ENCODE data around the gene KLK12. TPM values are rescaled to one million over a fixed set of nuclear protein-coding genes. Genes with fewer than 3 reads are reported as not detected.

The KLK12 gene
- not detected in 2 replicates for total RNA-seq (2014; rRNA removed; shearing (Covaris generic))

- H3K27me3 ChIP-seq, result no peaks in the 10 kb centered on the region
- H3K4me3 ChIP-seq, result no peak within 1 kb of the TSS
- no peaks in the 10 kb centered on the region for H3K9me3 ChIP-seq (replicated peaks)
- H3K27ac ChIP-seq, result no peak within 1 kb of the TSS
- DNase-seq, result no peak
- no peaks in the 10 kb centered on the region for H3K36me3 ChIP-seq
- no peaks in the 10 kb centered on the region for H3K4me1 ChIP-seq
These were observed at the start of gene KLK12 for GRCh38 chr19:51034704-51035103. Gene KLK12, minus strand, starts transcription at chr19:51035002. Its CDS starts 381 bp downstream, at chr19:51034621.

- no peaks in the 10 kb centered on the region for H3K4me1 ChIP-seq
- no peak overlapping the region for H3K4me3 ChIP-seq
- H3K36me3 ChIP-seq, result no peaks in the 10 kb centered on the region
- peaks cover 10% of the 10 kb centered on the region for H3K27me3 ChIP-seq
- no peaks in the 10 kb centered on the region for H3K9me3 ChIP-seq (replicated peaks)
- H3K27ac ChIP-seq, result no peak overlapping the region
- DNase-seq, result no peak
These were observed 49.7 kb upstream of the KLK12 start for GRCh38 chr19:51084505-51084904.

GRCh38 chr19:51083783-51084182, 49.0 kb upstream of the KLK12 start:
- peaks cover 10% of the 10 kb centered on the region for H3K27me3 ChIP-seq
- H3K4me3 ChIP-seq, result no peak overlapping the region
- no peaks in the 10 kb centered on the region for H3K4me1 ChIP-seq
- no peaks in the 10 kb centered on the region for H3K36me3 ChIP-seq
- DNase-seq, result no peak
- H3K27ac ChIP-seq, result no peak overlapping the region
- no peaks in the 10 kb centered on the region for H3K9me3 ChIP-seq (replicated peaks)

- H3K4me1 ChIP-seq, result no peaks in the 10 kb centered on the region
- no peaks in the 10 kb centered on the region for H3K9me3 ChIP-seq (replicated peaks)
- no peak overlapping the region for H3K27ac ChIP-seq
- no peak for DNase-seq
- H3K36me3 ChIP-seq, result no peaks in the 10 kb centered on the region
- no peak overlapping the region for H3K4me3 ChIP-seq
- H3K27me3 ChIP-seq, result peaks cover 10% of the 10 kb centered on the region
These were observed 48.4 kb upstream of the KLK12 start for GRCh38 chr19:51083181-51083580.

- Histone ChIP-seq H3K27me3 (peaks cover 10% of the 10 kb centered on the region), H3K9me3 (replicated peaks) (no peaks in the 10 kb centered on the region), H3K27ac (no peak within 1 kb of the TSS), H3K4me3 (no peak within 1 kb of the TSS), H3K36me3 (no peaks in the 10 kb centered on the region), H3K4me1 (no peaks in the 10 kb centered on the region)
- DNase-seq, result no peak
These were observed 47.8 kb upstream of the KLK12 start, which contains the start of gene KLK14 for GRCh38 chr19:51082611-51083010. Gene KLK14, minus strand, starts transcription at chr19:51082887. Its CDS starts 273 bp downstream, at chr19:51082614.

DNA sequence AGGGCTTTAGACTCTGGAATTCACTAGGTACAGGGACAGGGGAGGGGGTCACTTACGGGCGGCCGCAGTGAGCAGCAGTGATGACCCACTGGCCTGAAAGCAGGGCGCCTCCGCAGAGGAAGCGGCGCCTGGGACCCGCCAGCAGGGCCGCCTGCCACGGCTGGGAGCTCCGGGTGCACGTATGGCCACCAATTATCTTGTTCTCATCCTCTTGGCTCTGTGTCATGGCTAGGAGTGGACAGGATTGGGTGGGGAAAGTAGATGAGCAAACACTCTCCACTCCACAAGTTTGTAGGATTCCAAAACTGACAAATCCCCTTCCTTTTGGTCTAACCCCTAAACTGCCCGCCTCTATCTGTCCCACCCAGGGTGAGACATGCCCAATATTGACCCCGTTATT, 46.7 kb upstream of the KLK12 start:
- no peaks in the 10 kb centered on the region for H3K4me1 ChIP-seq
- H3K27me3 ChIP-seq, result peaks cover 10% of the 10 kb centered on the region
- no peak for DNase-seq
- H3K4me3 ChIP-seq, result no peak overlapping the region
- no peak overlapping the region for H3K27ac ChIP-seq
- H3K36me3 ChIP-seq, result no peaks in the 10 kb centered on the region
- H3K9me3 ChIP-seq (replicated peaks), result no peaks in the 10 kb centered on the region

GRCh38 chr19:51079481-51080110, 44.8 kb upstream of the KLK12 start:
- Histone ChIP-seq H3K9me3 (replicated peaks) (no peaks in the 10 kb centered on the region), H3K27me3 (peaks cover 5% of the 10 kb centered on the region), H3K4me3 (no peak overlapping the region), H3K27ac (no peak overlapping the region), H3K36me3 (no peaks in the 10 kb centered on the region), H3K4me1 (no peaks in the 10 kb centered on the region)
- peak in 1 of 2 experiments; percentile 18 for DNase-seq

- no peak overlapping the region for H3K4me3 ChIP-seq
- peaks cover 5% of the 10 kb centered on the region for H3K27me3 ChIP-seq
- no peaks in the 10 kb centered on the region for H3K36me3 ChIP-seq
- no peak overlapping the region for H3K27ac ChIP-seq
- DNase-seq, result no peak
- no peaks in the 10 kb centered on the region for H3K4me1 ChIP-seq
- no peaks in the 10 kb centered on the region for H3K9me3 ChIP-seq (replicated peaks)
These were observed 43.9 kb upstream of the KLK12 start for GRCh38 chr19:51078731-51079130.

DNA sequence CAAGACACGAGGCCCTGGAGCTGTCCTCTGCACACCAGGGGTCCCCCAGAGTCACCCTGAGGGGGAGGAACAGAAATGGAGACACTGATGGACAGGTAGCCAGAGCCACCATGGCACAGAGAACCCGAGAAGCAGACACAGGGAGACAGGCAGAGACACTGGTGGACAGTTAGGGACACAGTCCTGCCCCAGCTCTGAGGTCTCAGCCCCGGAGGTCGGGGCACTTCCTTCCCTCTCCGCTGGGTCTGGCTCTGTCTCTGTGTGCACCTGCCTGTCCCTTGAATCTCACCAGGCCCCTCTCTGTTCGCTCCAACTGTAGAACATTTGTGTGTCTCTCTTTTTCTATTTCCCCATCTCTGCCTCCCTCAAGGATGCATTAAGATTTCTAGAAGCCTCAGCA, 43.3 kb upstream of the KLK12 start:
- Histone ChIP-seq H3K4me1 (no peaks in the 10 kb centered on the region), H3K27me3 (peaks cover 5% of the 10 kb centered on the region), H3K9me3 (replicated peaks) (no peaks in the 10 kb centered on the region), H3K36me3 (no peaks in the 10 kb centered on the region), H3K27ac (no peak overlapping the region), H3K4me3 (no peak overlapping the region)
- no peak for DNase-seq

DNA sequence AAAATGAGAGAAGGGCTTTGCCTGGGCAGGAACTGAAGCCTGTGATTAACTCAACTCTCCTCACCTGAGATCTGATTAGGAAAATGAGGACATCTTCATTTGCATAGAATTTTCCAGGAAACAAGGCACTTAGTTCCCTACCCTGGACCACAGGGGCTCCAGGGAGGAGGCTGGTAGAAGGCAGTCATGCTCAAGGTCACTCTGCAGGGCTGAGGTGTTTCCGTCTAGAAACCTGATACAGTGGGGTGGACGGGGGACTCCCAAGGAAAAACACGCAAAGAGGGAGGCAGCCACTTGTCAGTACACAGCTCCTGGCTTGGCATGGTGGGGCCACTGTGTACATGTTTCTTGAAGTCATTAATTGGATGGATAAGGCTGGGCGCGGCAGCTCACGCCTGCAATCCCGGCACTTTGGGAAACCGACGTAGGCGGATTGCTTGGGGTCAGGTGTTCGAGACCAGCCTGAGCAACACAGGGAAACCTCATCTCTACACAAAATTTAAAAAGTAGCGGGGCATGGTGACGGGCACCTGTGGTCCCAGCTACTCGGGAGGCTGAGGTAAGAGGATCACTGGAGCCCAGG, 41.9 kb upstream of the KLK12 start:
- Histone ChIP-seq H3K4me3 (no peak overlapping the region), H3K4me1 (no peaks in the 10 kb centered on the region), H3K27me3 (peaks cover under 1% of the 10 kb centered on the region), H3K36me3 (no peaks in the 10 kb centered on the region), H3K27ac (no peak overlapping the region), H3K9me3 (replicated peaks) (no peaks in the 10 kb centered on the region)
- no peak for DNase-seq

- Histone ChIP-seq H3K9me3 (replicated peaks) (no peaks in the 10 kb centered on the region), H3K4me1 (no peaks in the 10 kb centered on the region), H3K36me3 (no peaks in the 10 kb centered on the region), H3K27me3 (no peaks in the 10 kb centered on the region; the same call in 1 of the 2 replicates), H3K27ac (no peak overlapping the region), H3K4me3 (no peak overlapping the region)
- no peak for DNase-seq
These were observed 41.2 kb upstream of the KLK12 start for GRCh38 chr19:51075998-51076397.

- Histone ChIP-seq H3K36me3 (no peaks in the 10 kb centered on the region), H3K9me3 (replicated peaks) (no peaks in the 10 kb centered on the region), H3K27me3 (no peaks in the 10 kb centered on the region; the same call in 1 of the 2 replicates), H3K4me3 (no peak overlapping the region), H3K27ac (no peak overlapping the region), H3K4me1 (no peaks in the 10 kb centered on the region)
- DNase-seq, result no peak
These were observed 36.2 kb upstream of the KLK12 start for GRCh38 chr19:51071095-51071405.

GRCh38 chr19:51070334-51071094, 35.7 kb upstream of the KLK12 start:
- H3K4me1 ChIP-seq, result no peaks in the 10 kb centered on the region
- H3K4me3 ChIP-seq, result no peak overlapping the region
- H3K9me3 ChIP-seq (replicated peaks), result no peaks in the 10 kb centered on the region
- H3K27ac ChIP-seq, result no peak overlapping the region
- no peaks in the 10 kb centered on the region for H3K36me3 ChIP-seq
- DNase-seq, result no peak
- no peaks in the 10 kb centered on the region; the same call in 1 of the 2 replicates for H3K27me3 ChIP-seq

- Histone ChIP-seq H3K27me3 (no peaks in the 10 kb centered on the region; the same call in 1 of the 2 replicates), H3K9me3 (replicated peaks) (no peaks in the 10 kb centered on the region), H3K4me1 (no peaks in the 10 kb centered on the region), H3K27ac (no peak overlapping the region), H3K4me3 (no peak overlapping the region), H3K36me3 (no peaks in the 10 kb centered on the region)
- no peak for DNase-seq
These were observed 31.8 kb upstream of the KLK12 start for GRCh38 chr19:51066393-51067186.

Measured in SJCRH30 (cell line).